ENCODE data around the gene PTPN2. TPM values are rescaled to one million over a fixed set of nuclear protein-coding genes. Genes with fewer than 3 reads are reported as not detected.

PTPN2 gene
- total and polyA plus RNA-seq, 2 of the 4 experiments (the other 2 are of a cell fraction): 13.2 to 30.6 TPM

DNA sequence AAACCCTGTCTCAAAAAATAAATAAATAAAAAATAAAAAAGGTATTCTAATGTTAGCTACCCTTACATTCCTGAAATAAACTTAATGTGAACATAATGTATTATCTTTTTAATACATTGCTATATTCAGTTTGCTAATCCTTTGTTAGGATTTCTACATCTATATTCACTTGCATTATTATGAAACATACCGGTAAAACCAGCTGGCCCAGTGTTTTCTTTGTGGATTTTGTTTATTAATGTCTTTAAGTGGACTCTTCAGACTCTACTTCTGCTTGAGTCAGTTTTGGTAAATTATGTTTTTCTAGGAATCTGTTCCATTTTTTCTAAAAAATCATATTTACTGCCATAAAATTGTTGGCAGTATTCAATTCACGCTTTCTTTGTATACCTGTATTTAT lies 34.5 kb downstream of the PTPN2 start:
- Histone ChIP-seq H4K5ac (ENCODE audit: low read depth, low read length) (no peak overlapping the region), H4K91ac (ENCODE audit: insufficient read depth, low read depth, low read length) (no peak overlapping the region), H3K23ac (ENCODE audit: low read depth, low read length) (0 out of 2 replicates have a peak overlapping the region, but pooled peaks have one; percentile 12), H3K4me2 (ENCODE audit: low read depth, low read length) (no peak overlapping the region), H3K14ac (replicated peaks; ENCODE audit: low read depth, low read length) (no peak overlapping the region), H2AFZ (replicated peaks; ENCODE audit: low read length, poor library complexity) (no peak overlapping the region), H4K8ac (ENCODE audit: low read depth in 2 of 2, low read length in 2 of 2) (no peak overlapping the region), H2AK9ac (replicated peaks; ENCODE audit: low read depth, low read length, poor library complexity) (no peak overlapping the region), H3K9ac (ENCODE audit: low read depth, low read length) (no peak overlapping the region), H2AK5ac (ENCODE audit: low read depth, low read length) (no peak overlapping the region), H3K56ac (ENCODE audit: extremely low read depth, insufficient read depth, low read length) (no peak overlapping the region), H2BK15ac (ENCODE audit: low read depth, low read length) (no peak overlapping the region), H3K18ac (ENCODE audit: low read depth, low read length) (no peak overlapping the region), H3K4me1 (ENCODE audit: control insufficient read depth, insufficient read depth, low read length) (peaks cover 3% of the 10 kb centered on the region; the same call in 1 of the 2 replicates), H3K4ac (ENCODE audit: low read depth, low read length) (no peak overlapping the region), H4K20me1 (ENCODE audit: insufficient read depth, low read length) (no peaks in the 10 kb centered on the region), H2BK20ac (ENCODE audit: low read depth, low read length) (no peak overlapping the region), H3K36me3 (ENCODE audit: control insufficient read depth, insufficient read depth, low read length) (no peaks in the 10 kb centered on the region), H3K4me3 (ENCODE audit: insufficient read depth, low read depth, low read length) (no peak overlapping the region), H3K27me3 (ENCODE audit: control insufficient read depth, insufficient read depth, low read length) (no peaks in the 10 kb centered on the region), H2BK5ac (ENCODE audit: low read depth, low read length, poor library complexity, severe bottlenecking) (no peak overlapping the region), H3K9me1 (ENCODE audit: insufficient read depth, low read length) (peaks cover 5% of the 10 kb centered on the region), H3K27ac (ENCODE audit: insufficient read depth, low read length) (no peak overlapping the region; the same call in 1 of the 2 replicates), H3K79me1 (ENCODE audit: low read depth in 1 of 2, low read length in 2 of 2) (peaks cover 8 to 36% of the 10 kb centered on the region in 2 experiments), H2BK120ac (ENCODE audit: low read depth, low read length) (no peak overlapping the region), H3K9me3 (ENCODE audit: control insufficient read depth, insufficient read depth, low read length) (no peaks in the 10 kb centered on the region)
- BruUV-seq (replicated peaks): no TSS peak
- intact Hi-C loops (cut with micrococcal nuclease) (no loop called here), in situ Hi-C loops (cut with MboI; ENCODE audit: low sequenced_read_pairs) (no loop called here), dilution Hi-C loops (cut with HindIII; ENCODE audit: low sequenced_read_pairs, unreplicated experiment) (no loop called here)
- CTCF ChIA-PET: no interaction called here
- TF ChIP-seq CEBPB (IDR thresholded peaks at IDR 0.05; ENCODE audit: low read depth, low read length) (no peak), BHLHE40 (IDR thresholded peaks at IDR 0.05; ENCODE audit: low read depth, low read length) (no peak), RFX5 (IDR thresholded peaks at IDR 0.05; ENCODE audit: low read depth, low read length) (no peak), MAFK (IDR thresholded peaks at IDR 0.05; ENCODE audit: low read depth, low read length) (no peak), CHD1 (IDR thresholded peaks at IDR 0.05; ENCODE audit: low read depth, low read length) (no peak), RAD21 (IDR thresholded peaks at IDR 0.05; ENCODE audit: low read length) (no peak), MXI1 (IDR thresholded peaks at IDR 0.05; ENCODE audit: borderline replicate concordance, low read depth, low read length) (no peak), NFE2L2 (IDR thresholded peaks at IDR 0.05; ENCODE audit: low read depth, low read length) (no peak), MAZ (IDR thresholded peaks at IDR 0.05; ENCODE audit: borderline replicate concordance, low read depth, low read length) (no peak), FOS (IDR thresholded peaks at IDR 0.05; ENCODE audit: low read depth, low read length) (no peak), SMC3 (IDR thresholded peaks at IDR 0.05; ENCODE audit: low read depth, low read length) (no peak), RCOR1 (IDR thresholded peaks at IDR 0.05; ENCODE audit: insufficient replicate concordance, low read length) (no peak), POLR2A (IDR thresholded peaks at IDR 0.05; ENCODE audit: low read depth, low read length) (no peak)
- TF ChIP-seq, protein P1, sequence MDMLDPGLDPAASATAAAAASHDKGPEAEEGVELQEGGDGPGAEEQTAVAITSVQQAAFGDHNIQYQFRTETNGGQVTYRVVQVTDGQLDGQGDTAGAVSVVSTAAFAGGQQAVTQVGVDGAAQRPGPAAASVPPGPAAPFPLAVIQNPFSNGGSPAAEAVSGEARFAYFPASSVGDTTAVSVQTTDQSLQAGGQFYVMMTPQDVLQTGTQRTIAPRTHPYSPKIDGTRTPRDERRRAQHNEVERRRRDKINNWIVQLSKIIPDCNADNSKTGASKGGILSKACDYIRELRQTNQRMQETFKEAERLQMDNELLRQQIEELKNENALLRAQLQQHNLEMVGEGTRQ (IDR thresholded peaks at IDR 0.05; ENCODE audit: low read depth, low read length): no peak
- TF ChIP-seq, protein P2, sequence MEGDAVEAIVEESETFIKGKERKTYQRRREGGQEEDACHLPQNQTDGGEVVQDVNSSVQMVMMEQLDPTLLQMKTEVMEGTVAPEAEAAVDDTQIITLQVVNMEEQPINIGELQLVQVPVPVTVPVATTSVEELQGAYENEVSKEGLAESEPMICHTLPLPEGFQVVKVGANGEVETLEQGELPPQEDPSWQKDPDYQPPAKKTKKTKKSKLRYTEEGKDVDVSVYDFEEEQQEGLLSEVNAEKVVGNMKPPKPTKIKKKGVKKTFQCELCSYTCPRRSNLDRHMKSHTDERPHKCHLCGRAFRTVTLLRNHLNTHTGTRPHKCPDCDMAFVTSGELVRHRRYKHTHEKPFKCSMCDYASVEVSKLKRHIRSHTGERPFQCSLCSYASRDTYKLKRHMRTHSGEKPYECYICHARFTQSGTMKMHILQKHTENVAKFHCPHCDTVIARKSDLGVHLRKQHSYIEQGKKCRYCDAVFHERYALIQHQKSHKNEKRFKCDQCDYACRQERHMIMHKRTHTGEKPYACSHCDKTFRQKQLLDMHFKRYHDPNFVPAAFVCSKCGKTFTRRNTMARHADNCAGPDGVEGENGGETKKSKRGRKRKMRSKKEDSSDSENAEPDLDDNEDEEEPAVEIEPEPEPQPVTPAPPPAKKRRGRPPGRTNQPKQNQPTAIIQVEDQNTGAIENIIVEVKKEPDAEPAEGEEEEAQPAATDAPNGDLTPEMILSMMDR (conservative IDR thresholded peaks at IDR 0.05; ENCODE audit: low read depth, low read length): no peak
- TF ChIP-seq, protein P3, sequence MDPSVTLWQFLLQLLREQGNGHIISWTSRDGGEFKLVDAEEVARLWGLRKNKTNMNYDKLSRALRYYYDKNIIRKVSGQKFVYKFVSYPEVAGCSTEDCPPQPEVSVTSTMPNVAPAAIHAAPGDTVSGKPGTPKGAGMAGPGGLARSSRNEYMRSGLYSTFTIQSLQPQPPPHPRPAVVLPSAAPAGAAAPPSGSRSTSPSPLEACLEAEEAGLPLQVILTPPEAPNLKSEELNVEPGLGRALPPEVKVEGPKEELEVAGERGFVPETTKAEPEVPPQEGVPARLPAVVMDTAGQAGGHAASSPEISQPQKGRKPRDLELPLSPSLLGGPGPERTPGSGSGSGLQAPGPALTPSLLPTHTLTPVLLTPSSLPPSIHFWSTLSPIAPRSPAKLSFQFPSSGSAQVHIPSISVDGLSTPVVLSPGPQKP (IDR thresholded peaks at IDR 0.05; ENCODE audit: borderline replicate concordance, low read depth, low read length): no peak
- POLR2A ChIA-PET (ENCODE audit: unreplicated experiment): no interaction called here
- DNase-seq: peak; percentile 29
- 0 out of 2 replicates have a peak, but pooled peaks have one; percentile 28 for ATAC-seq (ENCODE audit: low read depth)
- no CpG with 5 or more reads among the region's 2 CpGs for WGBS, 2 experiments (ENCODE audit: extremely low coverage in 2 of 2, insufficient read length in 1 of 2)
